ENCODE results near the gene NYAP1. TPM values are rescaled to one million over a fixed set of nuclear protein-coding genes. Genes with fewer than 3 reads are reported as not detected.

Gene NYAP1
- total RNA-seq, 4 donors from 2014 or later, result 8.8 to 21.3 (median 11.4) TPM

GRCh38 chr7:100465299-100465698 is 18.4 kb upstream of the NYAP1 start:
- H3K27ac ChIP-seq, result peak overlapping the region in 3 of 4 donors; percentile 75 to 94 (median 88)
- 59 to 62% methylated on average over 8 of the region's 8 CpGs for WGBS, 2 donors
- no peaks in the 10 kb centered on the region for H3K27me3 ChIP-seq
- DNase-seq (ENCODE audit: low spot score in 2 of 2), result no peak
- no peaks in the 10 kb centered on the region for H3K9me3 ChIP-seq
- H3K36me3 ChIP-seq, result peaks cover 0 to 42% (median 0%) of the 10 kb centered on the region in 3 donors
- H3K4me3 ChIP-seq, result no peak overlapping the region
- peaks cover 0 to 72% (median 15%) of the 10 kb centered on the region in 4 donors for H3K4me1 ChIP-seq
- TF ChIP-seq CTCF (IDR thresholded peaks at IDR 0.05) (no peak), EP300 (IDR thresholded peaks at IDR 0.05) (no peak), POLR2A (IDR thresholded peaks at IDR 0.05) (no peak)

GRCh38 chr7:100465702-100466311 is 17.9 kb upstream of the NYAP1 start:
- Histone ChIP-seq H3K27ac (peak overlapping the region; percentile 75 to 94 (median 84)), H3K27me3 (no peaks in the 10 kb centered on the region), H3K9me3 (no peaks in the 10 kb centered on the region), H3K36me3 (peaks cover 0 to 42% (median 0%) of the 10 kb centered on the region in 3 donors), H3K4me1 (peaks cover 0 to 77% (median 15%) of the 10 kb centered on the region in 4 donors), H3K4me3 (peak overlapping the region in 3 of 4 donors; percentile 34 to 55 (median 35))
- peak in 1 of 2 donors; percentile 56 for DNase-seq (ENCODE audit: low spot score in 2 of 2)
- 13% methylated on average over 4 to 5 of the region's 17 CpGs for WGBS, 2 donors
- peak; percentile 53 to 85 (median 81) for TF ChIP-seq CTCF (IDR thresholded peaks at IDR 0.05)
- TF ChIP-seq EP300 (IDR thresholded peaks at IDR 0.05), result peak in 1 of 2 donors; percentile 84
- TF ChIP-seq POLR2A (IDR thresholded peaks at IDR 0.05), result no peak

DNA sequence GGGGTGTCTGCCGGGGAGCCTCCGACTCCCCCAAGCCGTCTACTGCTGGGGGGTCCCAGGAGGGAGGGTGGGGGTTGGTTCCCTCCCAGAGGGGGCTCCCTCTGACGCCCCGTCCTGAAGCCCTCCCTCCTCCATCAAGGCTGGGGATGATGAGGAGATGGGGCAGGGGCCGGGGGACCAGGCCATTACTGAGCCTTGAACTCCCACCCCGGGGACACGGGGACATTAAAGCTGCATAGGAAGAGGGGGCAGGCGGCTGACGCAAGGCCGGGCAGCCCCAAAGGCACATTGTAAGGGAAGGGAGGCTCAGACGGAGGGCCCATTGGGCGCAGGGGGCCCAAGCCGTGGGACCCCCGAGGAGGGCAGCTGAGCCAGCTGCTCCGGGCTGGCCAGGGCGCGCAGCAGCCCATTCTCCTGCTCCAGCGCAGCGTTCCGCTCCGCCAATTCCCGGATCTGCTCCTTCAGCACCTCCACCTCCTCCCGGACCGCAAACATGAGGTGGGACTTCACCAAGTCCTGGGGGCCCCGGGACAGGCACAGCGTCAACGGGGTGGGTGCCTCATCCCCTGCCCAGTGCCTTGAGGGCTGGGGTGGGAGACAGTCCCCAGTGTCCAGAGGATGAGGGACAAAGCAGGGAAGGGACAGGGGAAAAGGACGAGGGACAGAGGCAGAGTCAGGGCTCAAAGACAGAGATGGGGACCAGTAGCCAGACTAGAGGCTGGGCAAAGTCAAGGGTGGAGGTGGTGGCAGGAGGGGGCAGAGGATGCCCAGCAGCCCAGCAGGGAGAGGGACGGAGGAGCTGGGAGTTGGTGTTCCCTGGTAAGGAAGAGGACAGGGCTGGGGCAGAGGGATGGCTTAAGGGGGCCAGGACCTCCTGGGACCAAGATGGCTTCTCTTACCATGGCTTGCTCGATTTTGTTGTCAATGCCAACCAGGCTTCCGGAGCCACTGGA is 16.8 kb upstream of the NYAP1 start:
- Histone ChIP-seq H3K4me1 (peaks cover 0 to 86% (median 16%) of the 10 kb centered on the region in 4 donors), H3K27me3 (no peaks in the 10 kb centered on the region), H3K9me3 (no peaks in the 10 kb centered on the region), H3K36me3 (peaks cover 0 to 44% (median 0%) of the 10 kb centered on the region in 3 donors), H3K4me3 (peak overlapping the region; percentile 34 to 55 (median 42)), H3K27ac (peak overlapping the region; percentile 75 to 94 (median 84))
- WGBS, 2 donors, result 41 to 46% methylated on average over 24 to 29 of the region's 32 CpGs
- peak in 1 of 2 donors; percentile 19 for TF ChIP-seq EP300 (IDR thresholded peaks at IDR 0.05)
- TF ChIP-seq CTCF (IDR thresholded peaks at IDR 0.05), result no peak
- no peak for DNase-seq (ENCODE audit: low spot score in 2 of 2)

DNA sequence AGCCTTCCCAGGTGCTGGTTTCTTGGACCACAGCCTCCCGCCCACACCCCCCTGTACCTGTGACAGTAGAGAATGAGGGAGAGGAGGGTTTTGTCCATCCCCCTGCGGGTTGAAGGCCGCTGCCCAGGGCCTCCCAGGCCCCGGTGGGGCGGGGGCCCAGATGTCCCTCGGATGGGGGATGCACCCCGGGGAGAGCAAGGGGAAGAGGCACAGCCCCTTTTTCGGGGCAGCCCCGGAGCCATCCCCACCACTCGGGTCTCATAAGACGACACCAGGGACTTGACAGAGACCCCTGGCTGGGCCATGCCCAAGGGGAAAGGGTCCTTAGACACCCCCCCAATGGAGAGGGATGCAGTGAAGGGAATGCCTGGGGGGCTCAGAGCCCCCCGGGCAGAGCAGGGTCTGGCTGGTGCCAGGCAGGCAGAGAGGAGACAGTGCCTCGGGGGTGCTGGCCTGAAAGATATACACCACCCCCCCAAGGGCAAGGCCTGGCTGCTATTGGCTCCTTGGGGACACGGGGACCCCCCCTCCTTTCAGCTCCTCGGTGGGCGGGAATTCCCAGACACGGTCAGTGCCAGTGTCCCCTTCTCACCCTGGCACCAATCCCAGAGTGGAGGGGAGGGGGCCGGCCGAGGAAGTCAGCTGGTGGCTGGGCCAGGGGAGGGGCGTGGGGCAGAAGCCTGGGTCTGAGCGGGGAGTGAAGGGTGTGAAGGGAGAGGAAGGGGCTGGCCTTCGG is 15.9 kb upstream of the NYAP1 start:
- no peaks in the 10 kb centered on the region for H3K9me3 ChIP-seq
- WGBS, 2 donors, result 50 to 53% methylated on average over 12 to 22 of the region's 22 CpGs
- H3K4me3 ChIP-seq, result peak overlapping the region; percentile 34 to 55 (median 42)
- TF ChIP-seq CTCF (IDR thresholded peaks at IDR 0.05) (no peak), EP300 (IDR thresholded peaks at IDR 0.05) (peak in 1 of 2 donors; percentile 81), POLR2A (IDR thresholded peaks at IDR 0.05) (peak in 1 of 2 donors; percentile 31)
- no peaks in the 10 kb centered on the region for H3K27me3 ChIP-seq
- H3K4me1 ChIP-seq, result peaks cover 0 to 88% (median 22%) of the 10 kb centered on the region in 4 donors
- peaks cover 0 to 44% (median 0%) of the 10 kb centered on the region in 3 donors for H3K36me3 ChIP-seq
- DNase-seq (ENCODE audit: low spot score in 2 of 2), result peak in 1 of 2 donors; percentile 30
- H3K27ac ChIP-seq, result peak overlapping the region; percentile 75 to 94 (median 84)
